Eye (tissue), 1 donor: ENCODE data around the gene SPHK2.
"Not testable (repeated sequence)": the region's sequence is repeated elsewhere in the genome, so short reads cannot be mapped to it uniquely, and the experiment has no call there.

Experiments
- DNase-seq: peaks from one replicate; pipeline ENCODE4 v3.0.0-alpha.2; 2015

Gene SPHK2

GRCh38 chr19:48618916-48619691 lies at the start of gene SPHK2, which contains the start of gene RPL18:
Gene SPHK2, plus strand, starts transcription at chr19:48619506. Its CDS starts 1,009 bp downstream, at chr19:48620515.
Gene RPL18, minus strand, starts transcription at chr19:48619178. Its CDS starts 35 bp downstream, at chr19:48619143.
- DNase-seq: peak; percentile 99

- DNase-seq: no peak
Observed at GRCh38 chr19:48569814-48570213, 49.5 kb upstream of the SPHK2 start.

GRCh38 chr19:48571378-48572162 lies 47.7 kb upstream of the SPHK2 start:
- no peak for DNase-seq

- peak; percentile 57 for DNase-seq
Observed at GRCh38 chr19:48573163-48573505, 46.2 kb upstream of the SPHK2 start.

- no peak for DNase-seq
Observed at GRCh38 chr19:48575931-48576622, 43.2 kb upstream of the SPHK2 start.

GRCh38 chr19:48577908-48578307 lies 41.4 kb upstream of the SPHK2 start:
- DNase-seq: not testable (repeated sequence)

GRCh38 chr19:48578891-48579290 lies 40.4 kb upstream of the SPHK2 start:
- DNase-seq: no peak

- no peak for DNase-seq
Observed at GRCh38 chr19:48582168-48582567, 37.1 kb upstream of the SPHK2 start.

- no peak for DNase-seq
Observed at GRCh38 chr19:48587387-48587786, 31.9 kb upstream of the SPHK2 start.

GRCh38 chr19:48588670-48589401 lies 30.5 kb upstream of the SPHK2 start:
- peak; percentile 95 for DNase-seq

- no peak for DNase-seq
Observed at GRCh38 chr19:48591021-48591420, 28.3 kb upstream of the SPHK2 start.

GRCh38 chr19:48595171-48595570 lies 24.1 kb upstream of the SPHK2 start:
- no peak for DNase-seq

- no peak for DNase-seq
Observed at GRCh38 chr19:48595833-48596232, 23.5 kb upstream of the SPHK2 start.

GRCh38 chr19:48596237-48596636 lies 23.1 kb upstream of the SPHK2 start:
- no peak for DNase-seq

GRCh38 chr19:48596679-48597465 lies 22.4 kb upstream of the SPHK2 start:
- no peak for DNase-seq

- DNase-seq: no peak
Observed at GRCh38 chr19:48598996-48599700, 20.2 kb upstream of the SPHK2 start.

- DNase-seq: no peak
Observed at GRCh38 chr19:48600679-48601417, 18.5 kb upstream of the SPHK2 start.

GRCh38 chr19:48603001-48603400 lies 16.3 kb upstream of the SPHK2 start:
- DNase-seq: no peak

- DNase-seq: no peak
Observed at GRCh38 chr19:48603449-48603848, 15.9 kb upstream of the SPHK2 start.

GRCh38 chr19:48603850-48604249 lies 15.5 kb upstream of the SPHK2 start:
- no peak for DNase-seq
